Keratinocyte (primary cell): ENCODE measurements around the gene TRAF1. TPM values are rescaled to one million over a fixed set of nuclear protein-coding genes. Genes with fewer than 3 reads are reported as not detected.

ENCODE experiments used
- DNase-seq: peaks from one replicate; pipeline ENCODE4 v3.0.0-alpha.2; 2011; ENCODE audit warnings: low read depth, missing footprints, low spot score
- FAIRE-seq: peaks from 2 replicates; lab custom pipeline; 2011; peaks lifted over from hg19 to GRCh38; lab: Jason Lieb, UNC
- H2AFZ ChIP-seq: 2 replicates; pipeline ENCODE4 v1.6.0; 2012; ENCODE audit warnings: low read length, control low read depth, inconsistent platforms; ENCODE audit not compliant: control insufficient read depth
- H3K27ac ChIP-seq: 2 replicates; pipeline ENCODE4 v1.5.1; 2011; ENCODE audit warnings: low read length; ENCODE audit not compliant: control insufficient read depth, insufficient read depth
- H3K27me3 ChIP-seq: 3 replicates; pipeline ENCODE4 v1.6.0; 2011; ENCODE audit warnings: low read length; ENCODE audit not compliant: control insufficient read depth, insufficient read depth; ENCODE audit errors: extremely low read depth
- H3K36me3 ChIP-seq, 2 experiments: 2 replicates in 1 of 2; 3 replicates in 1 of 2; pipeline ENCODE4 v1.5.1; 2011; ENCODE audit warnings: low read length in 2 of 2, mild to moderate bottlenecking in 1 of 2; ENCODE audit not compliant: control insufficient read depth in 2 of 2, insufficient read depth in 2 of 2; ENCODE audit errors: extremely low read depth in 1 of 2
- H3K4me1 ChIP-seq: 3 replicates; pipeline ENCODE4 v1.5.1; 2011; ENCODE audit warnings: low read length; ENCODE audit not compliant: control insufficient read depth, insufficient read depth; ENCODE audit errors: extremely low read depth
- H3K4me2 ChIP-seq: 3 replicates; pipeline ENCODE4 v1.6.0; 2011; ENCODE audit warnings: low read depth, low read length; ENCODE audit not compliant: control insufficient read depth, insufficient read depth; ENCODE audit errors: extremely low read depth
- H3K4me3 ChIP-seq, 3 experiments: fragments of 200-600 bp in 1 of 3; sonication (generic) in 1 of 3; 2 replicates in 2 of 3; 3 replicates in 1 of 3; pipeline ENCODE4 v1.5.1; 2011 to 2016; ENCODE audit warnings: low read length in 3 of 3, mild to moderate bottlenecking in 3 of 3, control low read depth in 2 of 3, inconsistent platforms in 1 of 3, low read depth in 1 of 3, mixed read lengths in 1 of 3, mixed run types in 1 of 3, moderate library complexity in 1 of 3; ENCODE audit not compliant: control insufficient read depth in 2 of 3, insufficient read depth in 2 of 3; ENCODE audit errors: extremely low read depth in 1 of 3
- H3K79me2 ChIP-seq: 2 replicates; pipeline ENCODE4 v1.6.0; 2012; ENCODE audit warnings: low read length; ENCODE audit not compliant: control insufficient read depth, insufficient read depth
- H3K9ac ChIP-seq: 3 replicates; pipeline ENCODE4 v1.6.0; 2011; ENCODE audit warnings: low read length; ENCODE audit not compliant: control insufficient read depth, insufficient read depth; ENCODE audit errors: extremely low read depth
- H3K9me1 ChIP-seq: 3 replicates; pipeline ENCODE4 v1.6.0; 2011; ENCODE audit warnings: low read length; ENCODE audit not compliant: control insufficient read depth, insufficient read depth; ENCODE audit errors: extremely low read depth
- H3K9me3 ChIP-seq: 2 replicates; pipeline ENCODE4 v1.5.1; 2012; ENCODE audit warnings: low read depth, low read length; ENCODE audit not compliant: control insufficient read depth
- H4K20me1 ChIP-seq: 3 replicates; pipeline ENCODE4 v1.6.0; 2011; ENCODE audit warnings: low read length; ENCODE audit not compliant: control insufficient read depth, insufficient read depth; ENCODE audit errors: extremely low read depth
- EZH2 ChIP-seq: IDR thresholded peaks from one replicate; pipeline ENCODE4 v1.6.1; 2012; ENCODE audit warnings: inconsistent platforms, mild to moderate bottlenecking, low read length, moderate library complexity
- dilution Hi-C: fragments of 300-500 bp; cut with MboI; formaldehyde crosslinking; loops from one replicate; pipeline ENCODE4 v1.7.0; 2020; ENCODE audit warnings: low sequenced_read_pairs; ENCODE audit not compliant: extremely low pct_ligation_motif_present
- polyA plus RNA-seq, 5 experiments: library from polyadenylated mRNA; depleted of rRNA in 3 of 5; stranded (reverse) in 3 of 5; stranded (forward) in 1 of 5; unstranded in 1 of 5; fragments of >200 nt; gene quantifications; 1 replicate in 1 of 5; 2 replicates in 3 of 5; 3 replicates in 1 of 5; pipeline versions ENCODE4 v1.2.1 to v1.2.3, GENCODE V29; 2011 to 2012; ENCODE audit warnings: missing spikeins in 2 of 5, low read depth in 1 of 5, low replicate concordance in 1 of 5
- TF ChIP-seq, protein P1 (sequence below), 3 experiments: IDR thresholded peaks in 1 of 3; conservative IDR thresholded peaks in 1 of 3; optimal IDR thresholded peaks in 1 of 3; 2 replicates in 2 of 3; 3 replicates in 1 of 3; pipeline versions ENCODE3 to v1.5.1; 2011; ENCODE audit warnings: low read length in 3 of 3, mild to moderate bottlenecking in 3 of 3, moderate library complexity in 2 of 3, control low read depth in 1 of 3, inconsistent platforms in 1 of 3; ENCODE audit not compliant: insufficient read depth in 2 of 3; ENCODE audit errors: extremely low read depth in 1 of 3

Gene TRAF1
- polyA plus RNA-seq, 1 donor (not counting 4 experiments of a cell fraction or from before 2014, with no cell fraction given) = 1.2 TPM

DNA sequence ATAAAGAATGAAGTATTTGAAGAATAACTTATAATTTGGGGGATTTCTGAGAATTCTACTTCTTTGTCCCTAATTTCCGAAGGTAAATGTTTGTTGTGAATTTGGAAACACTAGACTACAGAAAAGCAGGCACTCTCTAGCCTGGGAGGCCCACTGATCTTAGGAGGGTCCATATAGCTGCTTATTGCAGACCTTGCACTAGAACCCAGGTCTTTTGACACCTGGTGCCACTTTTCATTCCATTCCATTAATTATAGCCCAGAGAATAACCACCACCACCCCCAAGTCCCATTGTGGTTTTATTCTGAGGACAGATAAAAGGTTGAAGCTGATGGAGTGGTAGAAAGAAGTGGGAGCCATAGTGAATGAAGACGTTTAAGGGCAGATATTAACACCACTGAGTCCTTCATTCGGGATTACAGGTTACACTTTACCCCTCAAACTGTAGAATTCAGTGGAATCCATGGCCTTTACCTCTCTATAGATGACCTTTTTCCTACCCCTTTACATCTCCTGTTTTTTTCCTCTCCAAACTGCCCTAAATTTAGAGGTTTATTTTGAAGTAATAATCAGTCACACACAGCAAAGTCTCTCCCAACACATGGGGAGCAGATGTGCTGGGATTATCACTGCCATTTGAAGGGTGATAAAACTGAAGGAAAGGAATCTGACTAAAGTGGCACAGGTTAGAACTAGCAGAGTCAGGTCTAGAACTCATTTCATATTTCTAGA lies 71.8 kb downstream of the TRAF1 start:
- Histone ChIP-seq H3K4me2 (no peak overlapping the region), H3K36me3 (peaks cover 2 to 17% of the 10 kb centered on the region in 2 experiments), H3K79me2 (no peaks in the 10 kb centered on the region), H3K4me3 (no peak overlapping the region), H3K9me3 (no peaks in the 10 kb centered on the region), H3K27ac (no peak overlapping the region), H4K20me1 (no peaks in the 10 kb centered on the region), H3K9me1 (no peaks in the 10 kb centered on the region), H2AFZ (no peak overlapping the region), H3K4me1 (no peaks in the 10 kb centered on the region), H3K9ac (no peak overlapping the region), H3K27me3 (no peaks in the 10 kb centered on the region)
- TF ChIP-seq, protein P1, sequence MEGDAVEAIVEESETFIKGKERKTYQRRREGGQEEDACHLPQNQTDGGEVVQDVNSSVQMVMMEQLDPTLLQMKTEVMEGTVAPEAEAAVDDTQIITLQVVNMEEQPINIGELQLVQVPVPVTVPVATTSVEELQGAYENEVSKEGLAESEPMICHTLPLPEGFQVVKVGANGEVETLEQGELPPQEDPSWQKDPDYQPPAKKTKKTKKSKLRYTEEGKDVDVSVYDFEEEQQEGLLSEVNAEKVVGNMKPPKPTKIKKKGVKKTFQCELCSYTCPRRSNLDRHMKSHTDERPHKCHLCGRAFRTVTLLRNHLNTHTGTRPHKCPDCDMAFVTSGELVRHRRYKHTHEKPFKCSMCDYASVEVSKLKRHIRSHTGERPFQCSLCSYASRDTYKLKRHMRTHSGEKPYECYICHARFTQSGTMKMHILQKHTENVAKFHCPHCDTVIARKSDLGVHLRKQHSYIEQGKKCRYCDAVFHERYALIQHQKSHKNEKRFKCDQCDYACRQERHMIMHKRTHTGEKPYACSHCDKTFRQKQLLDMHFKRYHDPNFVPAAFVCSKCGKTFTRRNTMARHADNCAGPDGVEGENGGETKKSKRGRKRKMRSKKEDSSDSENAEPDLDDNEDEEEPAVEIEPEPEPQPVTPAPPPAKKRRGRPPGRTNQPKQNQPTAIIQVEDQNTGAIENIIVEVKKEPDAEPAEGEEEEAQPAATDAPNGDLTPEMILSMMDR (optimal IDR thresholded peaks at IDR 0.05 in 1 of 3, IDR thresholded peaks at IDR 0.05 in 1 of 3, conservative IDR thresholded peaks at IDR 0.05 in 1 of 3; ENCODE audit: extremely low read depth in 1 of 3, insufficient read depth in 2 of 3, low read length in 3 of 3) = no peak
- no peak for TF ChIP-seq EZH2
- DNase-seq (no peak), FAIRE-seq (no peak)
- dilution Hi-C loops = no loop called here

DNA sequence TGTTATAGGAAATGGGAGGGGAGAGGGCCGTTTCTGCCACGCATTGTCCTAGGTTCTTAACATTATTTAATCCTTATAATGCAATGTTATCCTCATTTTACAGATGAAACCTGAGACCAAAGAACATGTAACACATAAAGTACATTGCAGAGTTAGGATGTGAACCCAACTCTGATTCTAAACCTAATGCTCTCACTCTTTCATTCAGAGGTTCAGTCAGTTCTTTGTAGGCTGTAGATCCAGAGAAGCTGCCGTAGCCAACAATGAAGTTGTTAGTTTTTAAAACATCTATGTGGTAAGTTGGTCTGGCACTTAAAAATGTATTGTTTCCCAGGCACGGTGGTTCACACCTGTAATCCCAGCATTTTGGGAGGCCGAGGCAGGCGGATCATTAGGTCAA lies 73.4 kb downstream of the TRAF1 start:
- Histone ChIP-seq H3K4me2 (no peak overlapping the region), H3K27ac (no peak overlapping the region), H4K20me1 (no peaks in the 10 kb centered on the region), H3K36me3 (peaks cover 2 to 7% of the 10 kb centered on the region in 2 experiments), H3K4me1 (no peaks in the 10 kb centered on the region), H3K4me3 (no peak overlapping the region), H3K79me2 (no peaks in the 10 kb centered on the region), H3K27me3 (no peaks in the 10 kb centered on the region), H3K9me3 (no peaks in the 10 kb centered on the region), H2AFZ (no peak overlapping the region), H3K9me1 (no peaks in the 10 kb centered on the region), H3K9ac (no peak overlapping the region)
- TF ChIP-seq, protein P1 (optimal IDR thresholded peaks at IDR 0.05 in 1 of 3, IDR thresholded peaks at IDR 0.05 in 1 of 3, conservative IDR thresholded peaks at IDR 0.05 in 1 of 3; ENCODE audit: extremely low read depth in 1 of 3, insufficient read depth in 2 of 3, low read length in 3 of 3) = no peak
- no peak for TF ChIP-seq EZH2
- DNase-seq (no peak), FAIRE-seq (no peak)
- dilution Hi-C loops = no loop called here

Other genes with a start within 250 kb of the TRAF1 start
- gene MEGF9, start 212.3 kb downstream of the TRAF1 start, polyA plus RNA-seq = 8.2 to 11.2 TPM (median 9.8 TPM) in 3 replicates
- 45.0 to 68.3 TPM (median 59.9 TPM) in 3 replicates for gene FBXW2, start 133.4 kb downstream of the TRAF1 start, polyA plus RNA-seq
- 39.4 to 55.2 TPM (median 41.6 TPM) in 3 replicates for gene PSMD5, start 83.9 kb downstream of the TRAF1 start, polyA plus RNA-seq
- 7.3 to 31.4 TPM (median 11.7 TPM) in 3 replicates for gene PHF19, start 49.6 kb downstream of the TRAF1 start, polyA plus RNA-seq
- gene C5, start 123.5 kb upstream of the TRAF1 start, polyA plus RNA-seq = 0.49 to 0.76 TPM (median 0.70 TPM) in 3 replicates
- 2.4 to 5.3 TPM (median 3.5 TPM) in 3 replicates for gene CNTRL, start 148.2 kb upstream of the TRAF1 start, polyA plus RNA-seq